ENCODE measurements around the gene CPLANE2.
"Not testable (repeated sequence)": the region's sequence is repeated elsewhere in the genome, so short reads cannot be mapped to it uniquely, and the experiment has no call there.

CPLANE2 gene, protein sequence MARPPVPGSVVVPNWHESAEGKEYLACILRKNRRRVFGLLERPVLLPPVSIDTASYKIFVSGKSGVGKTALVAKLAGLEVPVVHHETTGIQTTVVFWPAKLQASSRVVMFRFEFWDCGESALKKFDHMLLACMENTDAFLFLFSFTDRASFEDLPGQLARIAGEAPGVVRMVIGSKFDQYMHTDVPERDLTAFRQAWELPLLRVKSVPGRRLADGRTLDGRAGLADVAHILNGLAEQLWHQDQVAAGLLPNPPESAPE

GRCh38 chr1:16236511-16237342 lies at the start of gene CPLANE2:
CPLANE2 (minus strand) TSS chr1:16237183; CDS start chr1:16236742, 441 bp downstream.
- DNase-seq, result peak; percentile 97

DNA sequence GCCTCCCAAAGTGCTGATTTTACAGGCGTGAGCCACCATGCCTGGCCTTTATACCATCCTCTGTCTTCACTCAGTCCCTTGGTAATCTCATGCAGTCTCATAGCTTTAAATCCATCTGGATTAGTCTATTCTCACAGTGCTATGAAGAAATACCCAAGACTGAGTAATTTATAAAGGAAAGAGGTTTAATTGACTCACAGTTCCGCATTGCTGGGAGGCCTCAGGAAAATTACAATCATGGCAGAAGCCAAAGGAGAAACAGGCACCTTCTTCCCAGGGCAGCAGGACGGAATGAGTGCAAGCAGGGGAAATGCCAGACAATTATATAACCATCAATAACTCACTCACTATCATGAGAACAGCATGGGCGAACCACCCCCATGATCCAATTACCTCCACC lies 49.1 kb upstream of the CPLANE2 start:
- DNase-seq, result no peak

DNA sequence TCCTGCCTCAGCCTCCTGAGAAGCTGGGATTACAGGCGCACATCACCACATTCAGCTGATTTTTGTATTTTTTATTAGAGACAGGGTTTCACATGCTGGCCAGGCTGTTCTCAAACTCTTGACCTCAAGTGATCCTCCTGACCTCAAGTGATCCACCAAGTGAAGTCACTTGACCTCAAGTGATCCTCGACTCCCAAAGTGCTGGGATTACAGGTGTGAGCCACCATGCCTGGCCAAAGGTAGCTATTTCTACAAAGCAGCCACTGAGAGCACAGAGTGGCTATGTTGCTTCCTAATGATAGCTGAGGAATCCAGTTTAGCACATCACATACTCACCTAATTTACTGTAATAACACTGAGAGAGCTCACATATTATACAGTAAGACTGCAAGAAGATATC lies 44.8 kb upstream of the CPLANE2 start:
- DNase-seq, result no peak

- DNase-seq, result no peak
Observed at GRCh38 chr1:16279186-16279585, 42.2 kb upstream of the CPLANE2 start.

- DNase-seq, result no peak
Observed at GRCh38 chr1:16276302-16277030, 39.5 kb upstream of the CPLANE2 start.

DNA sequence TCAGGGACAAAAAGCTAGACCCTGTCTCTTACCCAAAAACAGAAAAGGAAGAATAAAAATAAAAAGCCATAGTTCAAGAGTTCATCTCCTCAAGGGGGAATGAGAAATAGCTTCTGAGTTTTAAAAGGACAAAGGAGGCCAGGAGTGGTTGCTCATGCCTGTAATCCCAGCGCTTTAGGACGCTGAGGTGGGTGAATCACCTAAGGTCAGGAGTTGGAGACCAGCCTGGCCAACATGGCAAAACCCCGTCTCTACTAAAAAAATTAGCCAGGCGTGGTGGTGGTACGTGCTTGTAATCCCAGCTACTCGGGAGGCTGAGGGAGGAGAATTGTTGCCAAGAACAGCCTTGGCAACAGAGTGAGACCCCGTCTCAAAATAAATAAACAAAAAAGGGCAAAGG lies 38.6 kb upstream of the CPLANE2 start:
- no peak for DNase-seq

GRCh38 chr1:16267690-16268180 lies 30.8 kb upstream of the CPLANE2 start:
- no peak for DNase-seq

DNA sequence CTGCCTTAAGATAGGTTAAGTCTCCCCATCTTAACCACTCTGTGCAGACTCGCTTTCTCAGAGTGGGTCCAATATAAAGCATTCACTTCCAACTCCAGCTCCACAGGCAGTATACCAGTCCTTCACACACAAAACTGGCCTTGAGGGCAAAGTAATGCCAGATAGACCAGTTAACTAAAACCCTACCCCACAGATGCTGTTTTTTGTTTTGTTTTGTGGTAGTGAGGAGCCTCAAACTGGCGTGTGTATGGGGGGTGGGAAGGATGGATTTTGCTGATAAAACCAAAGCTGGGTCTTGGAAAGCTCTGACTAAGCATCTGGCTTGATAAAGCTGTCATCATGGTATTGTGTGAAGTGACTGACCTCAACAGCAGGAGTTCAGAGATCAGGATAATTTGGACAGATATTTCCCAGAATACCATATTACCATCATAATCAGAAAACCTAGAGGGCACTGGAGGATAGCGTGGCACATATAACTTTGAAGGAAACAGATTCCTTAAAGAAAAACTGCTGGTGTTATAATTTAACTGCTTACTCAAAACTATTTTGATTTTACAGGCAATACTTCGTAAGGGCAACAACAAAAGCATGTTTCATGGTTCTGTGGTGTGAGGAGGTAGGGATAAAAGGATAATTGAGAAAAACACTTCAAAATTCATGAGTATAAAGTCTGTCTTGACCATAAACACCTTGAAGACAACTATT lies 29.6 kb upstream of the CPLANE2 start:
- no peak for DNase-seq

DNA sequence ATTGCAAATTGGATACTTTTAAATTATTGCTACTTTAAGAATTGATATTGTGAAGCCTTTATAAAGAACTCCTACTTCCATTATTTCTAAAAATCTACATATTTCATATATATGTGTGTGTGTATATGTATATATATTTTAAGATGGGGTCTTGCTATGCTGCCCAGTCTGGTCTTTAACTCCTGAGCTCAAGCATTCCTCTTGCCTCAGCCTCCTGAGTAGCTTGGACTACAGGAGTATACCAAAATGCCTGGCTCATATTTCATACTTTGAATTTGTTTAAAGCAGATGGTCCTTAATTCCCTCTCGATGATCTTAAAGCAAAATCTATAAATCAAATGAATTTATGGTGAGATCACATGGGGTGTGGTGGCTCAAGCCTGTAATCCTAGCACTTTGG lies 25.1 kb upstream of the CPLANE2 start:
- DNase-seq, result no peak

GRCh38 chr1:16260814-16261213 lies 23.8 kb upstream of the CPLANE2 start:
- no peak for DNase-seq

DNA sequence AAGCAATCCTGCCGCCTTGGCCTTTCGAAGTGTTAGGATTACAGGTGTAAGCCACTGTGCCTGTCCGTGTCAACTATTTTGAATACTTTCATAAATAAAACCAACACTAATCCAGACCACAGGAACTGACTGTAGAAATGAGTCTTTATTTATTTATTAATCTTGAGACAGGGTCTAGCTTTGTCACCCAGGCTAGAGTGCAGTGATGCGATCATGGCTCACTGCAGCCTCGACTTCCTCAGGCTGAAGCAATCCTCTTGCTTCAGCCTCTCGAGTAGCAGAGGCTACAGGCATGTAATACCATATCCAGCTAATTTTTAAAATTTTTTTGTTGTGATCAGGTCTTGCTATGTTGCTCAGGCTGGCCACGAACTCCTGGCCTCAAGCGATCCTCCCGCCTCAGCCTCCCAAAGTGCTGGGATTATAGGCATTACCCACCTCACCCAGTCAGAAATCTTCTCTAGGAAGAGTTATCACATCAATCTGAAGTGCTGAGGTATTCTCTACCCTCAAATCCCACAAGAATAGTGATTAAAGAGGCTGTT lies 21.7 kb upstream of the CPLANE2 start:
- DNase-seq, result no peak

DNA sequence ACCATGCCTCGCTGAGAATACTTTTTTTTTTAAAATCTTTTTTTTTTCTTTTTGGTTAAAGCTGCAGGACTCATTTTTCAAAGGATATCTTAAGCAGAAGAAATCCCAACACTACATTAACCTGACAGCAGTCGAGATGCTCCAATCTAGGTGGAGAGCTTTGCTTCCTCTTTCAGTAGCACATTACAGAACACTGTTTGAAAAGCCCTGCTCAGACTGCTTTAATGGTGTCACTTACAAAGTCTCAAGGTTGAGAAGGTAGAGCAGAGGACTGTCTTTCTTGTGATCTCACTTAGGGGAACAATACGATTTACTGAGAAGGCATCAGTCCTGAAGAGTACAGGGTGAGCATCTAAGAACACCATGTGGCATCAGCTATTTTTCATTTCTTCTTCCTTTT lies 21.0 kb upstream of the CPLANE2 start:
- DNase-seq, result no peak

GRCh38 chr1:16257556-16257955 lies 20.6 kb upstream of the CPLANE2 start:
- DNase-seq, result not testable (repeated sequence)

GRCh38 chr1:16256478-16256877 lies 19.5 kb upstream of the CPLANE2 start:
- no peak for DNase-seq

- DNase-seq, result no peak
Observed at GRCh38 chr1:16254263-16254928, 17.4 kb upstream of the CPLANE2 start.

DNA sequence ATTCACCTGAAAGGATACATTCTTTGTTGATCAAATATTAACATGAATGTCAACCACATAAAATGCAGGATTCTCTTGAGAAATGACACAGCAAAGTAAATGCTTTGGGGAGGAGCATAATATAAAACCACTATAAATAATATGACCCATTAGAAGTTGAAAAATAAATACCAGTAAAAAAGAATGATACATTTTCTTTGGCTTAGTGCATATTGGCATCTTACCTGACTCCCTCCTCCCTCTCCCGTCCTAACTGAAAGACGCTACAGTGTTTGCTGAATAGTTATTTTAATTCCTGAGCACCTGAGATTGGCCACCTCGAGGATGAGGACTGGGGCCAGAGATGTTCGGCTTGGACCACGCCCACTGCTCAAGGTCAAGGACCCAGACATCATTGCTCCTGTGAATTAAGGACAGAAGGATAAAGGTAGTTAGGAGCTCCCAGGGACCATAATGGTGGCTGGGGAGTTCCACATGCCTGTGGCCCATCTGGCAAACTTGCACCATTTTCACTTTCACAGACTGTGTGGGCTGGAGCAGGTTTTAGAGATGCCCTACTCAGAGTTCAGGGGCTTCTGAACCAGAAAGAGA lies 16.4 kb upstream of the CPLANE2 start:
- no peak for DNase-seq

- no peak for DNase-seq
Observed at GRCh38 chr1:16252912-16253311, 15.9 kb upstream of the CPLANE2 start.

- DNase-seq, result no peak
Observed at GRCh38 chr1:16251381-16251780, 14.4 kb upstream of the CPLANE2 start.

DNA sequence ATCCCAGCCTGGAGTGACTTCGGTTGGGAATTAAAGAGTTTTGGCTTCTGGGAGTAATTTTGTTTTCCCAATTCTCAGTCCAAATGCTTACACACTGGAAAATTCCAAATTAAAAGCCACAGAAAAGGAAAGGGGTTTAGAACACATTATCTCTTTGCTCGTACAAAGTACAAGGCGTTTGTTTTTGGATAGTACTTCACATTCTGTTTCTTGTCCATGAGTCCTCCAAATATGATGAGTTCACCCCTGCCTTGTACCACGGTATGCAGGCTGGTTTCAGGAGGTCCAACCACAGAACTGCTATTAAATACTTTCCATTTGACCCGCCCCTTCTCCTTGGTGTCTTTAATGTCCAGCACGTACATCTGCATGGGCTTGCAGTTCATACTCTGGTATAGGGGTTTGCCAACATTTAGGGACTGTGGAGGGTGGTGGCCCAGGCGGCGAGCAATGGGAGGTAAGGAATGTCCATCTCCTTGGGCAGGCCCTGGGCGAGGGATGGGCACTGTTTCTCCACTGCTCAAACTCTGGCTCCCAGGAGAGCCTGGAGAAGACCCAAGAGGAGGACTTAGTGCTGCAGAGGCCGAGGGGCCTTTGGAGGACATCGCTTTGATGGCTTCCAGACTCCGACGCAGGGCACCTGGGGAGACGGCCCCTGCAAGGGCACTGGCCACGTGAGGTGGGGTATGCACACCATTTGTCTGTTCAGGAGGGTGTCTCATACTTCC lies 13.7 kb upstream of the CPLANE2 start:
- DNase-seq, result no peak

DNA sequence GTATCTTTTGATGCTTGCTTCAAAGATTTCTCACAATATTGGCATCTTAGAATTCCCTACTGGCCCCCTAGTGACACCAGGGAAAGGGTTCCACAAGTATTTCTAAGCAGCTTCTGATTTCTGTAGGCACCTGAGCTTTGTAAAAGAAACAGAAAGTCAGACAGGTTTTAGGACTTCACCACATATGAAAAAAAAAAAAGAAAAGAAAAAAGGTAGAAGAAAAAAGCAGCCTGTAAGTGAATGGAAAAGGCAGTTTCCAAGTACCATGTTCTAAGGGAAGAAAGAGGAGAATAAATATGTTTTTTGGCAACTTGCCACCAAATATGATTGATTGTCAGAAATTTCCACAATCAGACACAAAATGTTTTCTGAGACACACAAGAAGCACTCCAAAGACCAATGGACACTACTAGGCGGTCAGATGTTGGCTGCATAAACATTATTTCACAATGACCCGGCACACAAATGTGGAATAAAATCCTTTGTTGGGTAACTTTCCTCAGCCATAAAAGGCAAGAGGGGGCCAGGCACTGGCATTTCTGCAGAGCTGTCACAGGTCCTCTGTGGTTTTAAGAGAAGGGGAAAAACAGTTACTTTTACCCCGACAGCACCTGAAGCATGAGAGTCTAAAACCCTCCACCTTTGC lies 12.7 kb upstream of the CPLANE2 start:
- no peak for DNase-seq

Measured in activated CD4-positive, alpha-beta T cell treated with anti-CD3 and anti-CD28 coated beads, Interleukin-2, amount 50 U/mL, for 16 hours (primary cell).